GM23248 (cell line): Measurements from ENCODE around the gene ZFP57.

Experiments used
- EZH2 ChIP-seq: fragments of 200-600 bp; sonication (generic); IDR thresholded peaks from 2 replicates; pipeline ENCODE4 v1.6.1; 2018; ENCODE audit warnings: antibody characterized with exemption, mild to moderate bottlenecking; ENCODE audit not compliant: insufficient read depth, poor library complexity, severe bottlenecking
- EZH2phosphoT487 ChIP-seq: fragments of 200-600 bp; sonication (generic); IDR thresholded peaks from 2 replicates; pipeline ENCODE4 v1.6.1; 2018; ENCODE audit warnings: antibody characterized with exemption, moderate library complexity, mild to moderate bottlenecking, low read depth; ENCODE audit not compliant: insufficient read depth

- TF ChIP-seq EZH2 (no peak), EZH2phosphoT487 (no peak)
These were observed 9.9 kb downstream of the ZFP57 start for GRCh38 chr6:29671026-29671425.
